GM19372 (cell line): Measurements from ENCODE around the gene TOP3B.

Source experiments
- ATAC-seq: cut with Tn5 transposase; IDR thresholded peaks from one replicate; pipeline ENCODE4 v1.9.1; 2021; ENCODE audit warnings: mild to moderate bottlenecking, low read depth, moderate library complexity; ENCODE audit not compliant: unreplicated experiment

Gene TOP3B

GRCh38 chr22:21984793-21985192 is 2.2 kb upstream of the TOP3B start:
- no peak for ATAC-seq

GRCh38 chr22:21981874-21982273 is 713 bp downstream of the TOP3B start:
- ATAC-seq = no peak

DNA sequence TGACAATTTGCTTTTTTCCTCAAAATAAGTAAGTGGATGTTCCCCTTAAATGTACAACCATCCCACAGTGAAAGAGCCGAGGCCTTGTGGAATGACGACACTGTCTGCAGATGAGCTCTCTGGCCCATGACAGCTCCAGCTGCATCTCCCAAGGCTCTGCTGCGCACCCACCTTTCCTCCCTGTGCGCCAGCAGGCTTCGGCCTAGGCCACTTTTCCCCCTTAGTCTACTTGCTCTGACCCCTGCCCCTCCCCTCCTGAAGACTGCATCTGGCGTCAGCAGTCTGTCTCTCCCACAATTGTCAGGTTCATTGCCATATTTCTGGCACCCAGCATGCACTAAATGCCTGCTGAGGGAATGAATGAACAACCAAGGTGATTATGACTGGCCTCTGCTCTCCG is 2.0 kb downstream of the TOP3B start:
- no peak for ATAC-seq

- no peak for ATAC-seq
Observed at GRCh38 chr22:21978564-21979386, 3.8 kb downstream of the TOP3B start.

GRCh38 chr22:21977814-21978213 is 4.8 kb downstream of the TOP3B start:
- ATAC-seq = no peak

GRCh38 chr22:21975854-21976345 is 6.7 kb downstream of the TOP3B start:
- no peak for ATAC-seq

DNA sequence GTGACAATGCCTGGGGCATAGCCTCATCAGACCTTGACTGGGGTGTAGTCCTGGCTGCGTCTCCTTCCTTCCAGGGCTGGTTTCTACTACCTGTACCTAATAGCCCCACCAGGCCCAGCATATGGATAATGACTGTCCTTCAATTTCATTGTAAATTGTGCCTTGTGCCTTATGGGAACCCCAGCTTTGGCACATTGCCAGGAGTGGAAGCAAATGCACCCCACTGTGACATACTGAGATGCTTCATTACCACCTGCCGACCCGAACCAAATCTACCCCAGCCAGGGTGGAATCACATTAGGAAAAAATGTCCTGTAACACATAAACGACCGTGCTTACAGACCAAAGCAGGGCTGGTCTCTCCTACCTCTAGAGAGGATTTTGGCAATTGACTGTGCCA is 7.3 kb downstream of the TOP3B start:
- ATAC-seq = no peak

- no peak for ATAC-seq
Observed at GRCh38 chr22:21974058-21974649, 8.4 kb downstream of the TOP3B start.

DNA sequence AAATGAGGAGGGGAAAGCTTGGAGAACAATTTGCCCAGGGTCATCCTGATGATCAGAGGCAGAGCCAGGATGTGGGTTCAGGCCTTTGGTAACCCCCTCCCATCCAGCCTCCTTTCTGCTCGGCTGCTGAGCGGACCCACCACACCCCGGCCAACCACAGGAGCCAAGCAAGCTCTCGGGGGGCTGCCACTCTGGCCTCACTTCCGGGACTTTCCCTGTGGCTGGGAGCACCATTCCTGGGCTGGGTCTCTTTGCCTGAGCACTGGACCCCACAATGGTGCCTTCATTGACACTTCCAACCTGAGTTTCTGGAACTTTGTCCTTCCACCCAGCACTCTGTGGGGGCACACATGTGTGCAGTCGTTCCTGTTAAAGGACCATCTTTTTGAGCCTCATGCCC is 9.8 kb downstream of the TOP3B start:
- no peak for ATAC-seq

GRCh38 chr22:21972293-21972779 is 10.3 kb downstream of the TOP3B start:
- no peak for ATAC-seq

GRCh38 chr22:21971858-21972275 is 10.7 kb downstream of the TOP3B start:
- no peak for ATAC-seq

DNA sequence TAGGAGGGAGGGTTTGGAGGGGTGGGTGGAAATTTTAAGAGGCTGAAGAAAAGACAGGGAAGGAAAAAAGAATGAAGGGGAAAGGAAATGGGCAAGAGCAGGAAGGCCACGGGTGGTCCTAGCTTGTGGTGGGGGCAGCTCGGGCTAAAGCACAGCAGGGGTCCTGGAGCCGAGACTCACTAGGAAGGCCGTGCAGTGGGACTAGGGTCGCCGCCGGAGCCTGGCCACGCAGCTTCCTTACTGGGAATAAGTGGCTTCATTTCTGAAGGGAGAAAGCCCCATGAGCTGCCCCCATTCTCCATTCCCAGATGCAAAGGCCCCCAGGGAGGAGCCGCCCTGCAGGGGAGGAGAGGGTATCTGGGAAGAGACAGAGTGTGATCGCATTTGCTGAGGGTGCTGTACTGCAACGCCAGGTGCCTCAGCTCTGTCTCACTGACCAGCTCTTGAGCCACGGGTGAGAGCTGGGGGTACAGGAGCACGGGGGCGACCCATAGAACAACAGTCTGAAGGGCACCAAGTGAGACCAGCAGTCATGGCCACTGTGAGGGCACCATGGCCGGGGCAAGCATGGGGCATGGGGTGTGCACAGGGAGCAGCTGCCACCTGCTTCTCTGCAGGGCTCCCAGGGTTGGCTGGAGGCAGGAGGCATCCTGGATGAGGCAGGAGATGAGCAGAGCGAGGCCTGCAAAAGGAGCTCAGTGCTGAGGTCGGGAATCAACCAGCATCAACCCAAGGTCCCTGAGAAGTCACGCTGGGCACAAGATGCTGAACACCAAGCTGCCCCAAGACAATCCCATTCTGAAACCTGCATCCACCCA is 11.6 kb downstream of the TOP3B start:
- ATAC-seq = no peak

GRCh38 chr22:21970037-21970799 is 12.4 kb downstream of the TOP3B start:
- ATAC-seq = no peak

DNA sequence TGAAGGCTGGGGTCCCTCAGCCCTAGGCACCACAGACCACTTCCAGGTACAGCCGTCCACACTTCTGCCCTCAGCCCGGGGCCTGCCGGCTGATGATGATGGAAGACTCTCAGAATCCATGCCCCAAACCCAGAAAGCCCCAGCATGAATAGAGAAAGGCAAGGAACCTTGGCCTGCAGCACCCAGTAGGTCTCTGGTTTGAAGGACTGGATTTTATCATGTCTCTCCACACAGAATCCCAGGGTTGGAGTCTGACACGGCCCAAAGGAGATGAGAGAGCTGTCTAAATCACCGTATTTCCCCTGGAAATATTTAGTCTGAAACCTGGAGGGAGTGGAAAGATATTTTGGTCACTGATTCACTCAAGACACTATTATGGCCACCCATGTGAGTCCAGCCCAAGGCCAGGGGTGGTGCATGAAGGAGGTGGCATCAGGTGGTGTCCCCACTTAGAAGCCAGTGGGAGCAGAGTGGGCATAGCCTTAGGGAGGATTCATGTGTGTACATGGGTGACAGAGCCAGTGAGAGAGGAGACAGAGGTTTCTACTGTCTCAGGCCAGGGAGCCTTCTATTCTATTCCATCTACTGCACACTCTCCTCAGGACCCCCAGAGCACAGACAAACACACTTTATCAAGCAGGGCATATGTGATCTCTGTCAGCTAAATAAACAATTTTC is 14.0 kb downstream of the TOP3B start:
- ATAC-seq = no peak

GRCh38 chr22:21967693-21968271 is 14.8 kb downstream of the TOP3B start:
- no peak for ATAC-seq

- no peak for ATAC-seq
Observed at GRCh38 chr22:21966643-21967516, 15.7 kb downstream of the TOP3B start.

- ATAC-seq = no peak
Observed at GRCh38 chr22:21965762-21966288, 16.8 kb downstream of the TOP3B start.

DNA sequence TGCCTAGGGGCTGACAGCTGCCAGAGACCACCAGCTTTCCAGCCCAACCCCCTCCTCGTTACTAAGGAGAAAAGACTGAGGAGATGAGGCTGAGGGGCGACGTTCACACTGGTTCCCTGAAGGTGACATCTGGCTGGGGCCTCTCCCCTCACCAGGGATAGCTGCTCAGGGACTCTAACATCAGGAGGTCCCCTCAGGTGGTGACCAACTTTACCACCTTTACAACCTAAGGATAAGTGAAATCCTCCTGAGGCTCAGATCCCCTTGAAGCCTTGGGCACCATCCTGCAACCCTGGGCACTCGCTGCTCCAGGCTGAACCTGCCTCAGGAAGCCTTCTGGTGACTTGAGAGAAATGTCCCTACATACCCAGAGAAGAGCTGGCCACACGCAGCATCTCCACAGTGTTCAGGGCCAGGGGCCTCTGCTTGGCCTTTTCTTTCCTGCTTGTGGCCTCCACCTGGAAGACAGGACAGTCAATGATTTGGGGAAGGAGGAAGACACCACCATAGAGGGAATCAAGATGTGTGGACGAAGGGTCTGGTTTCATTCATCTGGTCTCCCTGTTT is 17.6 kb downstream of the TOP3B start:
- ATAC-seq = no peak
